Activated T-cell treated with anti-CD3 and anti-CD28 coated beads, Interleukin-2, amount 50 U/mL, for 24 hours (primary cell): ENCODE results near the gene BAK1.
A peak's percentile ranks its signal among the peaks of the same experiment; 100 is the strongest.
"Not testable (repeated sequence)": the region's sequence is repeated elsewhere in the genome, so short reads cannot be mapped to it uniquely, and the experiment has no call there.

ENCODE experiments used
- DNase-seq: peaks from one replicate; pipeline ENCODE4 v3.0.0-alpha.2; 2020
- H3K27ac Mint-ChIP-seq: 2 replicates; pipeline ENCODE4 v1.8.0; 2020; ENCODE audit warnings: mild to moderate bottlenecking, mixed read lengths
- H3K27me3 Mint-ChIP-seq: 2 replicates; pipeline ENCODE4 v1.8.0; 2020; ENCODE audit warnings: mixed read lengths
- H3K36me3 Mint-ChIP-seq: 2 replicates; pipeline ENCODE4 v1.8.0; 2020; ENCODE audit warnings: low read depth, mixed read lengths
- H3K4me1 Mint-ChIP-seq: 2 replicates; pipeline ENCODE4 v1.8.0; 2020; ENCODE audit warnings: low read depth, mixed read lengths
- H3K4me3 Mint-ChIP-seq: 2 replicates; pipeline ENCODE4 v1.8.0; 2020; ENCODE audit warnings: mild to moderate bottlenecking, moderate library complexity, mixed read lengths
- H3K9me3 Mint-ChIP-seq: 2 replicates; pipeline ENCODE4 v1.8.0; 2020; ENCODE audit warnings: mixed read lengths

BAK1 gene

DNA sequence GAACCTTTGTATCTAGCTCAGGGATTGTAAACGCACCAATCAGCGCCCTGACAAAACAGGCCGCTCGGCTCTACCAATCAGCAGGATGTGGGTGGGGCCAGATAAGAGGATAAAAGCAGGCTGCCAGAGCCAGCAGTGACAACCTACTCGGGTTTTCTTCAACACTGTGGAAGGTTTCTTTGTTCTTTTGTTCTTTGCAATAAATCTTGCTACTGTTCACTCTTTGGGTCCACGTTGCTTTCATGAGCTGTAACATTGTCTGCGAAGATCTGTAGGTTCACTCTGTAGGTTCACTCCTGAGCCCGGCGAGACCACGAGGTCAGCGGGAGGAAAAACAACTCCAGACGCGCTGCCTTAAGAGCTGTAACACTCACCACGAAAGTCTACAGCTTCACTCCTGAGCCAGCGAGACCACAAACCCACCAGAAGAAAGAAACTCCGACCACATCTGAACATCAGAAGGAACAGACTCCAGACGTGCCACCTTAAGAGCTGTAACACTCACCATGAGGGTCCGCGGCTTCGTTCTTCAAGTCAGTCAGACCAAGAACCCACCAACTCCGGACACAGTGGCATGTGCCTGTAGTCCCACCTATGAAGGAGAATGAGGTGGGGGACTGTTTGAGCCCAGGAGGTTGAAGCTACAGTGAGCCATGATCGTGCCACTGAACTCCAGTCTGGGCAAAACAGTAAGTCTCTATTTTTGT is 46.8 kb downstream of the BAK1 start:
- Mint-ChIP-seq H3K27ac (peak overlapping the region; percentile 82), H3K4me1 (peaks cover 15% of the 10 kb centered on the region), H3K4me3 (peak overlapping the region; percentile 64)
- DNase-seq: peak; percentile 72
- H3K9me3 Mint-ChIP-seq, H3K27me3 Mint-ChIP-seq, H3K36me3 Mint-ChIP-seq: not testable (repeated sequence)

DNA sequence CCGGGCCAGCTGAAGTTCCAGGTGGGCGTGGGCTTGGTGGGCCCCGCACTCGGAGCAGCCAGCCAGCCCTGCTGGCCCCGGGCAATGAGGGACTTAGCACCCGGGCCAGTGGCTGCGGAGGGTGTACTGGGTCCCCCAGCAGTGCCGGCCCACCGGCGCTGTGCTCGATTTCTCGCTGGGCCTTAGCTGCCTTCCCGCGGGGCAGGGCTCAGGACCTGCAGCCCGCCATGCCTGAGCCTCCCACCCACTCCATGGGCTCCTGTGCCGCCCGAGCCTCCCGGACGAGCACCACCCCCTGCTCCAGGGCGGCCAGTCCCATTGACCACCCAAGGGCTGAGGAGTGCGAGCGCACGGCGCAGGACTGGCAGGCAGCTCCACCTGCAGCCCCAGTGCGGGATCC is 47.6 kb downstream of the BAK1 start:
- not testable (repeated sequence) for DNase-seq, H3K27ac Mint-ChIP-seq, H3K36me3 Mint-ChIP-seq, H3K27me3 Mint-ChIP-seq, H3K4me3 Mint-ChIP-seq, H3K9me3 Mint-ChIP-seq
- H3K4me1 Mint-ChIP-seq: peaks cover 15% of the 10 kb centered on the region

DNA sequence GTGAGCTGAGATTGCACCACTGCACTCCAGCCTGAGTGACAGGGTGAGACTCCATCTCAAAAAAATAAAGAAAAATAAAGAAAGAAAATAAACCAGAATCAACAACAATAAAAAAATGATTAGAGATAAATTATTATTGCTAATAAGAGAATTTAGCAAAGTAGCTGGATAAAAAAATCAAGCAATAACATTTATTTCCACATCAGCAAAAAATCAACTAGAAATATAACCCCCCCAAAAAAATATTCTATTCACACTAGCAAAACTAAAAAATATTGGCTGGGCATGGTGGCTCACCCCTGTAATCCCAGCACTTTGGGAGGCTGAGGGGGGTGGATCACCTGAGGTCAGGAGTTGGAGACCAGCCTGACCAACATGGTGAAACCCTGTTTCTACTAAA is 49.5 kb downstream of the BAK1 start:
- H3K27ac Mint-ChIP-seq, DNase-seq, H3K9me3 Mint-ChIP-seq, H3K27me3 Mint-ChIP-seq, H3K4me3 Mint-ChIP-seq, H3K36me3 Mint-ChIP-seq: not testable (repeated sequence)
- H3K4me1 Mint-ChIP-seq: peaks cover 15% of the 10 kb centered on the region
